H9 (cell line): ENCODE measurements around the gene APLP2. TPM values are rescaled to one million over a fixed set of nuclear protein-coding genes. Genes with fewer than 3 reads are reported as not detected.

ENCODE experiments used
- DNase-seq: peaks from one replicate; pipeline ENCODE4 v3.0.0-alpha.2; 2017
- H2AFZ ChIP-seq: one replicate; pipeline ENCODE4 v1.6.1; 2013; ENCODE audit warnings: mild to moderate bottlenecking, low read length, control low read depth, moderate library complexity
- H2AK5ac ChIP-seq: 2 replicates; pipeline ENCODE4 v1.6.1; 2013; ENCODE audit warnings: low read length, control low read depth, mixed read lengths; ENCODE audit not compliant: insufficient read length
- H2BK120ac ChIP-seq: one replicate; pipeline ENCODE4 v1.6.1; 2013; ENCODE audit warnings: low read depth, mild to moderate bottlenecking, low read length, control low read depth, inconsistent platforms; ENCODE audit not compliant: poor library complexity, severe bottlenecking
- H2BK12ac ChIP-seq: 2 replicates; pipeline ENCODE4 v1.6.1; 2013; ENCODE audit warnings: low read length, control low read depth, mixed read lengths, low read depth; ENCODE audit not compliant: insufficient read length
- H2BK15ac ChIP-seq: 2 replicates; pipeline ENCODE4 v1.6.1; 2013; ENCODE audit warnings: low read depth, low read length, control low read depth
- H2BK20ac ChIP-seq: one replicate; pipeline ENCODE4 v1.6.1; 2013; ENCODE audit warnings: low read depth, mild to moderate bottlenecking, low read length, control low read depth, inconsistent platforms; ENCODE audit not compliant: poor library complexity, severe bottlenecking
- H2BK5ac ChIP-seq: 2 replicates; pipeline ENCODE4 v1.6.1; 2013; ENCODE audit warnings: low read length, control low read depth, mixed read lengths; ENCODE audit not compliant: insufficient read length
- H3K14ac ChIP-seq: 2 replicates; pipeline ENCODE4 v1.6.1; 2013; ENCODE audit warnings: low read length, control low read depth; ENCODE audit not compliant: insufficient read depth
- H3K18ac ChIP-seq: 2 replicates; pipeline ENCODE4 v1.6.1; 2013; ENCODE audit warnings: low read depth, mild to moderate bottlenecking, mixed read lengths, low read length, control low read depth; ENCODE audit not compliant: insufficient read length
- H3K23ac ChIP-seq: 2 replicates; pipeline ENCODE4 v1.6.1; 2013; ENCODE audit warnings: low read length, control low read depth, mixed read lengths, low read depth; ENCODE audit not compliant: insufficient read length
- H3K23me2 ChIP-seq: 2 replicates; pipeline ENCODE4 v1.6.1; 2013; ENCODE audit warnings: low read depth, mild to moderate bottlenecking, mixed read lengths, low read length, control low read depth; ENCODE audit not compliant: insufficient read length, poor library complexity, severe bottlenecking
- H3K27ac ChIP-seq: 2 replicates; pipeline ENCODE4 v1.5.1; 2013; ENCODE audit warnings: low read length, control low read depth, mixed read lengths, low read depth; ENCODE audit not compliant: insufficient read length
- H3K27me3 ChIP-seq: 2 replicates; pipeline ENCODE4 v1.6.1; 2013; ENCODE audit warnings: low read length, control low read depth, inconsistent platforms; ENCODE audit not compliant: insufficient read depth
- H3K4ac ChIP-seq: 2 replicates; pipeline ENCODE4 v1.6.1; 2013; ENCODE audit warnings: low read depth, mild to moderate bottlenecking, control low read depth, inconsistent platforms, low read length, moderate library complexity
- H3K4me1 ChIP-seq: 2 replicates; pipeline ENCODE4 v1.6.1; 2013; ENCODE audit warnings: low read length, control low read depth, inconsistent platforms; ENCODE audit not compliant: insufficient read depth
- H3K4me2 ChIP-seq: 2 replicates; pipeline ENCODE4 v1.6.1; 2013; ENCODE audit warnings: low read length, control low read depth, mixed read lengths; ENCODE audit not compliant: insufficient read length, insufficient read depth
- H3K56ac ChIP-seq: 2 replicates; pipeline ENCODE4 v1.6.1; 2013; ENCODE audit warnings: low read depth, mild to moderate bottlenecking, mixed read lengths, low read length, control low read depth; ENCODE audit not compliant: insufficient read length
- H3K79me1 ChIP-seq: 2 replicates; pipeline ENCODE4 v1.6.1; 2013; ENCODE audit warnings: low read depth, mild to moderate bottlenecking, moderate library complexity, low read length, control low read depth, inconsistent platforms; ENCODE audit not compliant: insufficient read depth, poor library complexity, severe bottlenecking
- H3K79me2 ChIP-seq: 2 replicates; pipeline ENCODE4 v1.6.1; 2013; ENCODE audit warnings: low read length, control low read depth, inconsistent platforms; ENCODE audit not compliant: insufficient read depth
- H3K9ac ChIP-seq: 2 replicates; pipeline ENCODE4 v1.6.1; 2013; ENCODE audit warnings: low read length, control low read depth, mixed read lengths; ENCODE audit not compliant: insufficient read length; ENCODE audit errors: extremely low read depth
- H3K9me3 ChIP-seq: one replicate; pipeline ENCODE4 v1.6.1; 2013; ENCODE audit warnings: low read depth, low read length, inconsistent platforms; ENCODE audit not compliant: control insufficient read depth
- H3T11ph ChIP-seq: one replicate; pipeline ENCODE4 v1.6.1; 2013; ENCODE audit warnings: mild to moderate bottlenecking, low read length, control low read depth, inconsistent platforms
- H4K20me1 ChIP-seq: one replicate; pipeline ENCODE4 v1.6.1; 2013; ENCODE audit not compliant: control insufficient read depth, insufficient read length, insufficient read depth
- H4K5ac ChIP-seq: 2 replicates; pipeline ENCODE4 v1.6.1; 2013; ENCODE audit warnings: low read depth, mild to moderate bottlenecking, mixed read lengths, low read length, control low read depth; ENCODE audit not compliant: insufficient read length
- H4K8ac ChIP-seq: replicated peaks from 2 replicates; pipeline ENCODE4 v1.6.1; 2013; ENCODE audit warnings: low read length, control low read depth, mixed read lengths, low read depth; ENCODE audit not compliant: insufficient read length
- H4K91ac ChIP-seq: 2 replicates; pipeline ENCODE4 v1.6.1; 2013; ENCODE audit warnings: low read depth, mild to moderate bottlenecking, moderate library complexity, mixed read lengths, low read length, control low read depth; ENCODE audit not compliant: insufficient read length
- H3K27ac Mint-ChIP-seq, 3 experiments: 2 replicates in 2 of 3; 3 replicates in 1 of 3; pipeline ENCODE4 v1.8.0; 2020 to 2021; ENCODE audit warnings: mixed read lengths in 3 of 3, mild to moderate bottlenecking in 1 of 3, moderate library complexity in 1 of 3
- H3K27me3 Mint-ChIP-seq: 2 replicates; pipeline ENCODE4 v1.8.0; 2021; ENCODE audit warnings: low read depth, mild to moderate bottlenecking, moderate library complexity, mixed read lengths
- H3K36me3 Mint-ChIP-seq, 3 experiments: 2 replicates in 2 of 3; 3 replicates in 1 of 3; pipeline ENCODE4 v1.8.0; 2020 to 2021; ENCODE audit warnings: low read depth in 3 of 3, mixed read lengths in 3 of 3; ENCODE audit not compliant: insufficient read depth in 1 of 3
- H3K4me1 Mint-ChIP-seq, 2 experiments: 2 replicates each; pipeline ENCODE4 v1.8.0; 2020; ENCODE audit warnings: mixed read lengths in 2 of 2
- H3K4me3 Mint-ChIP-seq, 2 experiments: 2 replicates in 1 of 2; 3 replicates in 1 of 2; pipeline ENCODE4 v1.8.0; 2020 to 2021; ENCODE audit warnings: mild to moderate bottlenecking in 2 of 2, mixed read lengths in 2 of 2, moderate library complexity in 1 of 2
- H3K9me3 Mint-ChIP-seq, 2 experiments: 2 replicates in 1 of 2; 3 replicates in 1 of 2; pipeline ENCODE4 v1.8.0; 2020; ENCODE audit warnings: mild to moderate bottlenecking in 2 of 2, mixed read lengths in 2 of 2, moderate library complexity in 1 of 2
- WGBS: extraction: QIAGEN DNeasy Blood & Tissue Kit; methylation state at CpG from one replicate; pipeline ENCODE4 v1.1.7; 2013; ENCODE audit warnings: missing lambda C conversion rate, low lambda C conversion rate, mixed read lengths; ENCODE audit not compliant: insufficient read length; ENCODE audit errors: extremely low coverage; 5-methylcytosine and 5-hydroxymethylcytosine counted together
- total RNA-seq: library from RNA; stranded (reverse); gene quantifications from 2 replicates; pipeline ENCODE4 v1.2.1, GENCODE V29; 2021
- TF ChIP-seq, protein P1 (sequence below): fragments of 200-600 bp; sonication (generic); conservative IDR thresholded peaks from 3 replicates; pipeline ENCODE4 v1.8.0; 2021; ENCODE audit warnings: antibody characterized with exemption, mild to moderate bottlenecking

Gene APLP2
- total RNA-seq, 1 experiment from 2014 or later: 328 TPM

DNA sequence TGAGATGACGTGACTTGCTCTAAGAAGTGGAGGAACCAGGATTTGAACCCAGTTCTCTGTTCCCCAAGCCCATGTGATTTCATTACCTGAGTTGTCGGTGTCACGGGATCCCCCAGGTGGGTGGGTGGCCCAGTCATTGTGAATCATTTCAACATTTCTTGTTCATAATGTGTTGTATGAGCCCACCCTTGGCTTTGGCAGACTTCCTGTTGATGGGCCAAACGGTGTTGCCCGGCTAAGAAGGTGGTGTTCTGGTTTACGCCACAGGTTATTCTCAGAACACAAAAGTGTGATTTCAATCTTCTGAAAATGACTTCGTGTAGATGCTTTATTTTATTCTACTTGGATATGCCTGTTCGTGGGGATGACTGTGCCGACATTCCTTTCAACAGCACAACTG, 68.3 kb downstream of the APLP2 start:
- no CpG with 5 or more reads among the region's 9 CpGs for WGBS
- Histone ChIP-seq H4K20me1 (no peaks in the 10 kb centered on the region), H2BK15ac (no peak overlapping the region), H3K4me2 (no peak overlapping the region), H3K56ac (no peak overlapping the region), H3K9me3 (peaks cover 4% of the 10 kb centered on the region), H2BK12ac (no peak overlapping the region), H3K27ac (no peak overlapping the region), H3K9ac (no peak overlapping the region), H3K79me2 (no peaks in the 10 kb centered on the region), H4K91ac (no peak overlapping the region), H3K18ac (no peak overlapping the region), H3K14ac (no peak overlapping the region), H4K8ac (no peak overlapping the region), H2BK20ac (no peak overlapping the region), H3K23me2 (no peaks in the 10 kb centered on the region), H3K27me3 (no peaks in the 10 kb centered on the region), H2AK5ac (no peak overlapping the region), H4K5ac (no peak overlapping the region), H3K23ac (no peak overlapping the region), H2BK5ac (no peak overlapping the region), H2AFZ (no peak overlapping the region), H3T11ph (no peak overlapping the region), H2BK120ac (no peak overlapping the region), H3K79me1 (no peaks in the 10 kb centered on the region), H3K4ac (no peak overlapping the region), H3K4me1 (no peaks in the 10 kb centered on the region)
- peaks cover 5 to 9% of the 10 kb centered on the region in 2 experiments; a peak in 4 of 5 replicates for H3K9me3 Mint-ChIP-seq
- no peak for DNase-seq
- H3K36me3 Mint-ChIP-seq: peaks cover 73 to 96% (median 89%) of the 10 kb centered on the region in 3 experiments
- no peak overlapping the region; a peak in 2 of 7 replicates for H3K27ac Mint-ChIP-seq
- no peaks in the 10 kb centered on the region for H3K27me3 Mint-ChIP-seq
- TF ChIP-seq, protein P1, sequence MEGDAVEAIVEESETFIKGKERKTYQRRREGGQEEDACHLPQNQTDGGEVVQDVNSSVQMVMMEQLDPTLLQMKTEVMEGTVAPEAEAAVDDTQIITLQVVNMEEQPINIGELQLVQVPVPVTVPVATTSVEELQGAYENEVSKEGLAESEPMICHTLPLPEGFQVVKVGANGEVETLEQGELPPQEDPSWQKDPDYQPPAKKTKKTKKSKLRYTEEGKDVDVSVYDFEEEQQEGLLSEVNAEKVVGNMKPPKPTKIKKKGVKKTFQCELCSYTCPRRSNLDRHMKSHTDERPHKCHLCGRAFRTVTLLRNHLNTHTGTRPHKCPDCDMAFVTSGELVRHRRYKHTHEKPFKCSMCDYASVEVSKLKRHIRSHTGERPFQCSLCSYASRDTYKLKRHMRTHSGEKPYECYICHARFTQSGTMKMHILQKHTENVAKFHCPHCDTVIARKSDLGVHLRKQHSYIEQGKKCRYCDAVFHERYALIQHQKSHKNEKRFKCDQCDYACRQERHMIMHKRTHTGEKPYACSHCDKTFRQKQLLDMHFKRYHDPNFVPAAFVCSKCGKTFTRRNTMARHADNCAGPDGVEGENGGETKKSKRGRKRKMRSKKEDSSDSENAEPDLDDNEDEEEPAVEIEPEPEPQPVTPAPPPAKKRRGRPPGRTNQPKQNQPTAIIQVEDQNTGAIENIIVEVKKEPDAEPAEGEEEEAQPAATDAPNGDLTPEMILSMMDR: no peak
- no peak overlapping the region for H3K4me3 Mint-ChIP-seq
- no peaks in the 10 kb centered on the region for H3K4me1 Mint-ChIP-seq
